Activated CD4-positive, alpha-beta T cell treated with anti-CD3 and anti-CD28 coated beads, Interleukin-2, amount 10 ng/mL, durations not matched to agents 7 days and 5 days (primary cell): ENCODE measurements around the gene SCUBE2. TPM values are rescaled to one million over a fixed set of nuclear protein-coding genes. Genes with fewer than 3 reads are reported as not detected.
"Not testable (repeated sequence)": the region's sequence is repeated elsewhere in the genome, so short reads cannot be mapped to it uniquely, and the experiment has no call there.

Experiments
- CTCF ChIA-PET: fragments of 350-600 bp; sonication (Branson Sonifier 250); formaldehyde crosslinking; loops from one replicate; lab custom pipeline; 2021; ENCODE audit warnings: antibody characterized with exemption; lab: Charles Lee
- POLR2A ChIA-PET: fragments of 350-600 bp; sonication (Branson Sonifier 250); formaldehyde crosslinking; loops from one replicate; lab custom pipeline; 2021; ENCODE audit warnings: antibody characterized with exemption; lab: Charles Lee
- DNase-seq: peaks from one replicate; pipeline ENCODE4 v3.0.0-alpha.2; 2020
- H3K27ac Mint-ChIP-seq: one replicate; pipeline ENCODE4 v1.8.0; 2021; ENCODE audit warnings: mild to moderate bottlenecking, moderate library complexity, mixed read lengths
- H3K27me3 Mint-ChIP-seq: one replicate; pipeline ENCODE4 v1.8.0; 2021; ENCODE audit warnings: mixed read lengths
- H3K36me3 Mint-ChIP-seq: one replicate; pipeline ENCODE4 v1.8.0; 2021; ENCODE audit warnings: low read depth, mixed read lengths
- H3K4me1 Mint-ChIP-seq: one replicate; pipeline ENCODE4 v1.8.0; 2021; ENCODE audit warnings: mixed read lengths
- H3K4me3 Mint-ChIP-seq: one replicate; pipeline ENCODE4 v1.8.0; 2021; ENCODE audit warnings: mild to moderate bottlenecking, moderate library complexity, mixed read lengths
- H3K9me3 Mint-ChIP-seq: one replicate; pipeline ENCODE4 v1.8.0; 2021; ENCODE audit warnings: mixed read lengths
- total RNA-seq, 2 experiments: library from RNA; stranded (reverse); gene quantifications; one replicate each; pipeline ENCODE4 v1.2.3, GENCODE V29; 2021

Gene SCUBE2
- total RNA-seq, 2 experiments from 2014 or later = 0.35 to 0.55 TPM

DNA sequence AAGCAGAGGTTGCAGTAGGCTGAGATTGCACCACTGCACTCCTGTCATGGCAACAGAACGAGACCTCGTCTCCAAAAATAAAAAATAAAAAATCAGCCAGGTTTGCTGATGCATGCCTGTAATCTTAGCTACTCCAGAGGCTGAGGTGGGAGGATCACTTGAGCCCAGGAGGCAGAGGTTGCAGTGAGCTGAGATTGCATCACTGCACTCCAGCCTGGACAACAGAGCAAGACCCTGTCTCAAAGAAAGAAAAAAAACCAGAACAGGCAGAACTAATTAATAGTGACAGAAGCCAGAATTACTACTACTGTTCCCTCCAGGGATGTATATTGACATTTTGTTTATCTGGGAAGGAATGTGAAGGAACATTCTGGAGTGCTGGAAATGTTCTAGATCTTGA, 7.1 kb upstream of the SCUBE2 start:
- H3K9me3 Mint-ChIP-seq, POLR2A ChIA-PET, CTCF ChIA-PET, H3K36me3 Mint-ChIP-seq, H3K27ac Mint-ChIP-seq, H3K4me3 Mint-ChIP-seq, H3K4me1 Mint-ChIP-seq, DNase-seq: not testable (repeated sequence)
- H3K27me3 Mint-ChIP-seq = peaks cover 23% of the 10 kb centered on the region

- H3K9me3 Mint-ChIP-seq, POLR2A ChIA-PET, H3K4me3 Mint-ChIP-seq, DNase-seq, H3K27ac Mint-ChIP-seq, H3K36me3 Mint-ChIP-seq, H3K4me1 Mint-ChIP-seq: not testable (repeated sequence)
- peaks cover 34% of the 10 kb centered on the region for H3K27me3 Mint-ChIP-seq
- CTCF ChIA-PET = interaction anchor here (0.9 kb wide), 1 partner anchor 33 kb away, joined by 3 read pairs; no protein-coding TSS in a partner anchor
These were observed 6.0 kb upstream of the SCUBE2 start for GRCh38 chr11:9097186-9097943.

GRCh38 chr11:9096427-9096826, 5.0 kb upstream of the SCUBE2 start:
- peaks cover 40% of the 10 kb centered on the region for H3K27me3 Mint-ChIP-seq

DNA sequence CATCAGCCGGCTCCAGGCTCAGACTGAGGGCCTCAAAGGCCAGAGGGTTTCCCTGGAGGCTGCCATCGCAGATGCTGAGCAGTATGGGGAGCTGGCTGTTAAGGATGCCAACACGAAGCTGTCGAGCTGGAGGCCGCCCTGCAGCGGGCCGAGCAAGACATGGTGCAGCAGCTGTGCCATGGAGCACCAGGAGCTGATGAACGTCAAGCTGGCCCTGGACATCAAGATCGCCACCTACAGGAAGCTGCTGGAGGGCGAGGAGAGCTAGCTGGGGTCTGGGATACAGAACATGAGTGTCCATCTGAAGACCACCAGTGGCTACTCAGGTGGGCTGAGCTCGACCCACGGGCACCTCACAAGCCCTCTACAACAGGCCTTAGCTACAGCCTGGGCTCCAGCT, 4.0 kb upstream of the SCUBE2 start:
- Mint-ChIP-seq H3K27ac (no peak overlapping the region), H3K4me3 (no peak overlapping the region), H3K4me1 (no peaks in the 10 kb centered on the region), H3K27me3 (peaks cover 37% of the 10 kb centered on the region), H3K9me3 (no peaks in the 10 kb centered on the region), H3K36me3 (no peaks in the 10 kb centered on the region)
- POLR2A ChIA-PET = interaction anchor here (0.6 kb wide), 1 partner anchor 338 kb away, joined by 3 read pairs; no protein-coding TSS in a partner anchor
- CTCF ChIA-PET = interaction anchor here (0.6 to 1.3 kb wide), 7 partner anchors 15 to 517 kb away, joined by 3 to 6 read pairs (median 3); no protein-coding TSS in a partner anchor
- no peak for DNase-seq

More at GRCh38 chr11:9096427-9096826, 5.0 kb upstream of the SCUBE2 start:
- Mint-ChIP-seq H3K9me3 (no peaks in the 10 kb centered on the region), H3K4me3 (no peak overlapping the region), H3K36me3 (no peaks in the 10 kb centered on the region), H3K27ac (no peak overlapping the region), H3K4me1 (no peaks in the 10 kb centered on the region)
- no peak for DNase-seq
- ChIA-PET CTCF (interaction anchor here (0.5 to 1.0 kb wide), 3 partner anchors 11 to 137 kb away, joined by 3 to 5 read pairs (median 4); no protein-coding TSS in a partner anchor), POLR2A (no interaction called here)

DNA sequence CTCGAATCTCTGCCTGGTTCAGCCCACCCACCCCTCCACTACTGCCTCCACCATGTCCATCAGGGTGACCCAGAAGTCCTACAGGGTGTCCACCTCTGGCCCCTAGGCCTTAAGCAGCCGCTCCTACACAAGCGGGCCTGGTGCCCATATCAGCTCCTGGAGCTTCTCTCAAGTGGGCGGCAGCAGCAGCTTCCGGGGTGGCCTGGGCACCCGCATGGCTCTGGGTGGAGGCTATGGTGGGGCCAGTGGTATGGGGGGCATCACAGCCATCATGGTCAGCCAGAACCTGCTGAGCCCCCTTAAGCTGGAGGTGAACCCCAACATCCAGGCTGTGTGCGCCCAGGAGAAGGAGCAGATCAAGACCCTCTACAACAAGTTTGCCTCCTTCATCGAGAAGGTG, 3.0 kb upstream of the SCUBE2 start:
- no peak overlapping the region for H3K4me3 Mint-ChIP-seq
- POLR2A ChIA-PET = no interaction called here
- no peaks in the 10 kb centered on the region for H3K36me3 Mint-ChIP-seq
- peaks cover 2% of the 10 kb centered on the region for H3K4me1 Mint-ChIP-seq
- CTCF ChIA-PET = interaction anchor here (0.5 to 1.4 kb wide), 2 partner anchors 67 to 96 kb away, joined by 4 read pairs; no protein-coding TSS in a partner anchor
- DNase-seq = no peak
- peaks cover 44% of the 10 kb centered on the region for H3K27me3 Mint-ChIP-seq
- H3K9me3 Mint-ChIP-seq = no peaks in the 10 kb centered on the region
- H3K27ac Mint-ChIP-seq = no peak overlapping the region

DNA sequence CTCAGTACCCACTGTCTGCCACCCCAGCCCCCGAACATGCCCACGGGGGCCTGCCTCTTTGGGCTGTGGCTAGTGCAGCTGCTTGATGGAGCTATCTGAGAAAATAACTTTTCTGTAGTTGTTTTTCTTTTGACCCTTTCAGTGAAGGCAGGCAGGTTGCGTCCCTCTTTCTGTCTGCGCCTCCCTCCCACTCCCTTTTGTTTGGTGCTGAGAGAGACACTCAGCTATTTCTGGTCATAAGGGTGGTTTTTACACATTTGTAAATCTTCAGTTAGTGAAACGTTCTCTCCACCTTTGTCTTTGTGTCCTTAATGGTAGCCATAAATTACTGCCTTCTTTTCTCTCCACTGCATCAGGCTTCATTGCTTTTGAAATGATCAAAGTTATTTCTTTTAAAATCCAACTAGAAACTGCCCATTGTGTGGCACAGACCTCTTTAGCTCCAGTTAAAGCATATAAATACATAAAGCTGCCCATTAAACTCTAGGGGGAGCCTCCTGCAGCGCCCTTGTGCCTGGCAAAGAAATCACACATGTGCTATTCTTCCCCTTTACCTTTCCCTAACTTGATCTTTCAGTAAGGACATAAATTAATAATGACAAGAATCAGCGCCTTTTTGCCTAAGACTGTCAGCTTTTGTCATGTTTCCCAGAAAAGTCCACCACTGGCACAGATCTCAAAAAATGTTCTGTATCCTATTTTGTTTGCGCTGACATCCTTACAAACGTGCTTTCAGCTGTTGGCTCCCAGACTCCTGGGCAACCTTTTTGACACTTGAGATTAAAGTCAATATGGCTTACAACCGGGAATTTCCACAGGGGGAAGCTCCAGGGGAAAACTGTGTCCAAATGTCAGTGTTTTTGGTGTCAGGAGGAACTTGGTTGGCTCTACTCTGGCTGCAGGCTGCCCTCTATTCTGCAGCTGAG, 1.7 kb upstream of the SCUBE2 start:
- CTCF ChIA-PET = interaction anchor here (0.9 to 1.2 kb wide), 3 partner anchors 16 to 44 kb away, joined by 3 to 4 read pairs (median 3); no protein-coding TSS in a partner anchor
- no peak overlapping the region for H3K27ac Mint-ChIP-seq
- no peak overlapping the region for H3K4me3 Mint-ChIP-seq
- peaks cover 2% of the 10 kb centered on the region for H3K4me1 Mint-ChIP-seq
- no peaks in the 10 kb centered on the region for H3K9me3 Mint-ChIP-seq
- no peak for DNase-seq
- no peaks in the 10 kb centered on the region for H3K36me3 Mint-ChIP-seq
- H3K27me3 Mint-ChIP-seq = peaks cover 53% of the 10 kb centered on the region
- POLR2A ChIA-PET = no interaction called here

- Mint-ChIP-seq H3K27ac (no peak overlapping the region), H3K27me3 (peaks cover 60% of the 10 kb centered on the region), H3K9me3 (no peaks in the 10 kb centered on the region), H3K36me3 (no peaks in the 10 kb centered on the region), H3K4me1 (peaks cover 2% of the 10 kb centered on the region), H3K4me3 (no peak overlapping the region)
- DNase-seq = no peak
- ChIA-PET CTCF (interaction anchor here (0.9 to 1.6 kb wide), 3 partner anchors 10 to 45 kb away, joined by 3 to 4 read pairs (median 3); no protein-coding TSS in a partner anchor), POLR2A (no interaction called here)
These were observed 673 bp upstream of the SCUBE2 start for GRCh38 chr11:9092072-9092471.

- Mint-ChIP-seq H3K27me3 (peaks cover 63% of the 10 kb centered on the region), H3K27ac (no peak overlapping the region), H3K4me1 (peaks cover 2% of the 10 kb centered on the region), H3K4me3 (peak overlapping the region; percentile 29), H3K36me3 (no peaks in the 10 kb centered on the region), H3K9me3 (no peaks in the 10 kb centered on the region)
- ChIA-PET CTCF (interaction anchor here (1.5 kb wide), 1 partner anchor 47 kb away, joined by 4 read pairs; no protein-coding TSS in a partner anchor), POLR2A (interaction anchor here (0.6 kb wide), 1 partner anchor 1926 kb away, joined by 3 read pairs; no protein-coding TSS in a partner anchor)
- no peak for DNase-seq
These were observed 833 bp downstream of the SCUBE2 start for GRCh38 chr11:9090488-9091043.

GRCh38 chr11:9089636-9090035, 1.8 kb downstream of the SCUBE2 start:
- ChIA-PET POLR2A (interaction anchor here (0.6 kb wide), 1 partner anchor 1925 kb away, joined by 3 read pairs; no protein-coding TSS in a partner anchor), CTCF (interaction anchor here (1.5 kb wide), 1 partner anchor 48 kb away, joined by 4 read pairs; no protein-coding TSS in a partner anchor)
- H3K36me3 Mint-ChIP-seq = no peaks in the 10 kb centered on the region
- no peaks in the 10 kb centered on the region for H3K9me3 Mint-ChIP-seq
- H3K4me1 Mint-ChIP-seq = peaks cover 2% of the 10 kb centered on the region
- H3K4me3 Mint-ChIP-seq = no peak overlapping the region
- peaks cover 63% of the 10 kb centered on the region for H3K27me3 Mint-ChIP-seq
- no peak for DNase-seq
- H3K27ac Mint-ChIP-seq = no peak overlapping the region

DNA sequence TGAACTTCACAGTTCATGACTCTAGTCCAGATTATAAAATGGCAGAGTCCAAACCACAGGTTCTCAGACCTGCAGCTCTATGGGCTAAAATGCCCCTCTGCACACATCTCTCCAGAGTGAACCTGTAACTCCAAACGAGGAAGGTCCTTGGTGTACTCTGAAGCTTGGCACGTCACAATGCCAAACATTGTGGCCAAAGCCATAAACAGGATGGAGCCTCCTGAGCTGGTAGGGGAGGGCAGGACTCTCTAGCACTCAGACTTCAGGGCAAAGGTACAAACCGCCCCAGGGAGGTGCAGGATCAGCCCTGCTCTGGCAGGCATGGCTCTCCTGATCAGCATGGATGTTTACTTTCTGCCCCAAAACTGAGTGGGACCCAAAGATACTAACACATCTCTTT, 2.3 kb downstream of the SCUBE2 start:
- H3K27me3 Mint-ChIP-seq = peaks cover 60% of the 10 kb centered on the region
- no peak overlapping the region for H3K4me3 Mint-ChIP-seq
- H3K36me3 Mint-ChIP-seq = no peaks in the 10 kb centered on the region
- no peaks in the 10 kb centered on the region for H3K9me3 Mint-ChIP-seq
- ChIA-PET CTCF (interaction anchor here (1.2 to 1.5 kb wide), 3 partner anchors 10 to 49 kb away, joined by 4 read pairs; no protein-coding TSS in a partner anchor), POLR2A (no interaction called here)
- no peak overlapping the region for H3K27ac Mint-ChIP-seq
- peaks cover 2% of the 10 kb centered on the region for H3K4me1 Mint-ChIP-seq
- DNase-seq = no peak

DNA sequence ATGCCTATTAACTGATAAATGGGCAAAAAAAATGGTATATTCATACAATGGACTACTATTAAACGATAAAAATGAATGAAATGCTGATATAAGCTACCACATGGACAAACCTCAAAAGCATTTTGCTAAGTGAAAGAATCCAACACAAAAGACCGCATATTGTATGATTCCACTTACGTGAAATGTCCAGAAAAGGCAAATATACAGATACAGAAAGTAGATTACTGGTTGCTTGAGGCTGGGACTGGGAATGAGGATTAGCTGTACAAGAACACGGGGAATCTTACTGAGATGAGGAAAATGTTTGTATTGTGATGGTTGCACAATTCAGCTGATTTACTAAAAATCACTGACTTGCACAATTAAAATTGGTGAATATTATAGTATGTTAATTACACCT, 8.8 kb downstream of the SCUBE2 start:
- Mint-ChIP-seq H3K9me3 (no peaks in the 10 kb centered on the region), H3K36me3 (no peaks in the 10 kb centered on the region), H3K4me1 (peaks cover 4% of the 10 kb centered on the region), H3K27me3 (peaks cover 38% of the 10 kb centered on the region), H3K27ac (no peak overlapping the region), H3K4me3 (no peak overlapping the region)
- ChIA-PET POLR2A (no interaction called here), CTCF (interaction anchor here (0.6 to 0.8 kb wide), 2 partner anchors 9 to 231 kb away, joined by 3 read pairs; partner anchors contain the start of gene SCUBE2)
- DNase-seq = no peak

DNA sequence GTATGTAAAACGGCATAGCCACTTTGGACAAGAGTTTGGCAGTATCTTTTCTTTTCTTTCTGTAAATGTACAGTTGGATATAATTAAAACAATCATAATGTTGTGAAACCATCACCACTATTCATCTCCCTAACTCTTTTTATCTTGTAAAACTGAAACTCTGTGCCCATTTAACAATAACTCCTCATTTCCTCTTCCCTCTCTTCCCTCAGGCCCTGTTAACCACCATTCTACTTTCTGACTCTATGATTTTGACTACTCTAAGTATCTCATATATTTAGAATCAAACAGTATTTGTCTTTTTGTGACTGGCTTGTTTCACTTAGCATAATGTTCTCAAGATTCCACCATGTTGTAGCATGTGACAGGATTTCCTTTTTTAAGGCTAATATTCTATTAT, 10.2 kb downstream of the SCUBE2 start:
- CTCF ChIA-PET = no interaction called here
- H3K36me3 Mint-ChIP-seq = no peaks in the 10 kb centered on the region
- H3K27me3 Mint-ChIP-seq = peaks cover 36% of the 10 kb centered on the region

More for the DNA sequence above, 10.2 kb downstream of the SCUBE2 start:
- no peak overlapping the region for H3K27ac Mint-ChIP-seq
- no peaks in the 10 kb centered on the region for H3K9me3 Mint-ChIP-seq
- H3K4me1 Mint-ChIP-seq = peaks cover 4% of the 10 kb centered on the region
- POLR2A ChIA-PET = no interaction called here
- H3K4me3 Mint-ChIP-seq = no peak overlapping the region
- DNase-seq = no peak
